DMS79 treated with DMSO at 0.1 percent for 48 hours (cell line): ENCODE results near the gene RRAD.
"Not testable (repeated sequence)": the region's sequence is repeated elsewhere in the genome, so short reads cannot be mapped to it uniquely, and the experiment has no call there.

Experiments used
- DNase-seq: peaks from one replicate; lab custom pipeline; 2025; lab: John Stamatoyannopoulos, UW

RRAD gene

GRCh38 chr16:66950971-66951790, 25.8 kb upstream of the RRAD start:
- no peak for DNase-seq

- DNase-seq: no peak
These were observed 25.1 kb upstream of the RRAD start for GRCh38 chr16:66950437-66950836.

- no peak for DNase-seq
These were observed 24.1 kb upstream of the RRAD start for GRCh38 chr16:66949472-66949871.

GRCh38 chr16:66948837-66949225, 23.5 kb upstream of the RRAD start:
- DNase-seq: no peak

- DNase-seq: no peak
These were observed 22.9 kb upstream of the RRAD start for GRCh38 chr16:66948134-66948836.

DNA sequence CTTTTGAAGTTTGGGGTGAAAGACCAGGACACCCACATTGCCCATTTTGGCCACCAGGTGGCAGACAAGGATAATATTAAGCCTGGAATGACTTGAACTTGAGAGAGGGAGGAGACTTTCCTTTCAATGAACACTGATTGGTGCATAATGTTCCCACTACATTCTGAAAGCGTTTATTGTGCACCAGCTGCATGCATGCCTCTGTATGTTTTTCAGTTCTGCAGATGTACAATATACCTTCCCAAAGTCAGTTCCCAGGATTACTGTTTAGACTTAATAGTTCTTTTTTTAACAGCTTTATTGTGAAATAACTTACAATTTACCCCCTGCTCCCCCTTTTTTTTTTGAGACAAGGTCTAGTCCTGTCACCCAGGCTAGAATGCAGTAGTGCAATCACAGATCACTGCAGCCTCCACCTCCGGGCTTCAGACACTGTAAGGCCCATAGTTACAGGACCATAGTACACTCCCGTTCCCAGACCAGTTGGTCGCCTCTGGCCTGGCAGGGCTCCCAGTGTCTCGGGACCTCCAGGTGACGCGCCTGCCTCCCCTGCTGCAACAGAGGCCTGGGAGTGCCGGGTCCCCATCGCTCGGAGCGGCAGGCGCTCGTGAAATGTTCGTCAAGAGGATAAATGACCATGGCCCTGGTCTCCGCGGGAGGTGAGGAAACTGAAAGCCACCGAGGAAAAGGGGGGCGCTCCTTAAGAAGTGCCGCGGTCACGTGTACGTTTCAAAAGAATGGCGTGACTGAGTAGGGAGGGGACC, 22.1 kb upstream of the RRAD start:
- DNase-seq: peak; percentile 52

- DNase-seq: no peak
These were observed 21.6 kb upstream of the RRAD start for GRCh38 chr16:66946974-66947301.

DNA sequence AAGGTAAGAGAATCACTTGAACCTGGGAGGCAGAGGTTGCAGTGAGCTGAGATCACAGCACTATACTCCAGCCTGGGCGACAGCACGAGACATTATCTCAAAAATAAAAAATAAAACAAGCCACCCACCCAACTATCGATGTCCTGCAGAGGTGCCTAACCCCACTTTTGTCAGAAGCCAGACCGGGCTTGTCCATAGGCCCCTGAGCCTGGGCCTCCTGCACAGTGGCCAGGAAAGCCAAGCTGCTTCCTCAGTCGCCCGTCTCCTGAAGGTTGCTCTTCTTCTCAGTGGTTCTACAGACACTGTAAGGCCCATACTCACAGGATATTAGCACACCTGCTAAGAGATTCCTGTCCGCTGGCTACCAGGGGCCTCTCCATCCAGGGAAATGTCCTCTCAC, 21.2 kb upstream of the RRAD start:
- no peak for DNase-seq

GRCh38 chr16:66945939-66946338, 20.6 kb upstream of the RRAD start:
- no peak for DNase-seq

- not testable (repeated sequence) for DNase-seq
These were observed 19.6 kb upstream of the RRAD start for GRCh38 chr16:66944971-66945370.

DNA sequence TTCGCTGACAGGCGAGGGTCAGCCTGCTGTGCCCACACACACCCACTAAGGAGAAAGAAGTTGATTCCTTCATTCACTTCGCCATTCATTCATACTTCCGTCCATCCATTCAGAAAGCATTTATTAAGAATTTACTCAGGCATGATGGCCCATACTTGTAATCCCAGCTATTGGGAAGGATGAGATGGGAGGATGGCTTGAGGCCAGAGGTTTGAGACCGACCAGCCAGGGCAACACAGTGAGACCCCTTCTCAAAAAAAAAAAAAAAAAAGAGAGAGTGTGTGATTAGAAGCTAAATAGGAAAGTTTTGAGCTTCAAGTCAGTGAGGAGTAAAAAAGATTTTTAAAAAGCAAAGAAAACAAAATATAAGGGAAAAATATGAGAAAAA, 18.7 kb upstream of the RRAD start:
- no peak for DNase-seq

- no peak for DNase-seq
These were observed 18.2 kb upstream of the RRAD start for GRCh38 chr16:66943426-66944053.

- no peak for DNase-seq
These were observed 17.6 kb upstream of the RRAD start for GRCh38 chr16:66942981-66943380.

GRCh38 chr16:66940236-66940635, 14.9 kb upstream of the RRAD start:
- DNase-seq: no peak

DNA sequence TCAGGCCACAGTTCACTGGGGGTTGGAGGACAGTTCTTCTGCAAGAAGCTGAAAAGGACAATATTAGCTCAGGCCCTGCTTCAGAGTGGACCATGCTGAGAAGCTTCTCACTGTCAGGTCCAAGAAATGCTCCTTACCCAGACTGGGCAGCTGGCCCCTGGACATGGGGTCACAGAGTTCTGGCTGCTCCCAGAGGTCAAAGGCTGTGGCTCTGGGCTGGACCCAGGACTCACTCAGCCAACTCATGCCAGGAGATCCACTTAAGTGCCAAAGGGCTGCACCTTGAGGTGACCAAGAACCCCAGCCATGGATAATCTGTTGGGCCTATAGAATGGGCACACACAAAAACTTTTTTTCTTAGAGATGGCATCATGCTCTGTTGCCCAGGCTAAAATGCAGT, 14.0 kb upstream of the RRAD start:
- no peak for DNase-seq

DNA sequence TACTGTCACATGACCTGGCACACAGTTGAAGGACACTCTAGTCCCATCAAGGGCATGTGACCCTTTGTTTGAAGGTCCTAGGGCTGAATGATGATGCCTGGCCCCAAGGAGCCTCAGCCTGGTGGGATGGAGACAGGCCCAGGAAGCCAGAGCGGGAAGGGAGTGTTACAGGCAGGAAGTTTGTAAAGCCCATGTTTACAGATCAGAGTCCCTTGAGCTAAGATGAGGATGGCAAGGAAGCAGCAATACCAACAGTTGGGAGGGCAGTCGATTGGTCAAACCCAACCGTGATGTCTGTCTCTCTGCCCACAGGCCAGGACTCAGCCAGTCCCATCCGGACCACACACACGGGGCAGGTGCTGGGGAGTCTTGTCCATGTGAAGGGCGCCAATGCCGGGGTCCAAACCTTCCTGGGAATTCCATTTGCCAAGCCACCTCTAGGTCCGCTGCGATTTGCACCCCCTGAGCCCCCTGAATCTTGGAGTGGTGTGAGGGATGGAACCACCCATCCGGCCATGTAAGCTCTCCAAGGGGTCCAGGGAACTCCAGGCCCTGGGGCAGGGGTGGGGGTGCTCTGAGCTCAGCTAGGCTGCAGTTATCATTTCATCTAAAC, 12.5 kb upstream of the RRAD start:
- DNase-seq: no peak

- no peak for DNase-seq
These were observed 11.7 kb upstream of the RRAD start for GRCh38 chr16:66936889-66937554.

- no peak for DNase-seq
These were observed 11.1 kb upstream of the RRAD start for GRCh38 chr16:66936462-66936861.

GRCh38 chr16:66935314-66936011, 10.1 kb upstream of the RRAD start, which contains the start of gene CES2:
Gene CES2 (plus strand): TSS chr16:66935516. CDS start chr16:66935636, 120 bp downstream.
- no peak for DNase-seq

GRCh38 chr16:66934839-66935313, 9.5 kb upstream of the RRAD start:
- not testable (repeated sequence) for DNase-seq
